Lower leg skin (tissue), 3 donors: ENCODE measurements around the gene MRPL38.

Experiments
- CTCF ChIP-seq, 3 donors: fragments of 450-650 bp; IDR thresholded peaks; one replicate each; pipeline ENCODE4 v1.5.1; 2016; ENCODE audit warnings: antibody characterized with exemption in 3 of 3, mild to moderate bottlenecking in 3 of 3, moderate library complexity in 2 of 3
- POLR2A ChIP-seq, 2 donors: fragments of 450-650 bp; IDR thresholded peaks; one replicate each; pipeline ENCODE4 v1.6.1; 2016 to 2017; ENCODE audit warnings: antibody characterized with exemption in 2 of 2, mild to moderate bottlenecking in 1 of 2, moderate library complexity in 1 of 2

- TF ChIP-seq CTCF (IDR thresholded peaks at IDR 0.05) (no peak), POLR2A (IDR thresholded peaks at IDR 0.05) (no peak)
Observed at GRCh38 chr17:75873587-75874322, 30.9 kb downstream of the MRPL38 start.
